ENCODE results near the gene ADRA1B.

DNA sequence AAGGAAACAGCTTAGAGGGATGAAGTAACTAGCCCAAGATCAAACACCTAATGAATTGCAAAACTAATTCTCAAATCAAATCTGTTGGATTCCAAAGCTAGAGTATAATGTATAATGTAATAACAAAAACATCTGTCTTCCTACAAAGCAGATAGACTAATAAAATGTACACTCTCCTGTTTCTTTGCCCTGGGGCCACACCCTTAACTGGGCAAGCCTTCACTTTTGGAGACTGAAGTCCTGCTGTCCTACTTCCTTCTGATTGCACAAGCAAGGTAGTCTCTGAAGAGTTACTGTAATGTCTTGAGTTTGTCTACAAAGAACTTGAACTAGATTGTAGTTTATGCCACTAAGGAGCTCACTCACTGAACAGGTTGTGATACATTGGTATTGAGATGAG is 95.2 kb downstream of the ADRA1B start:
- TF ChIP-seq, protein P1, sequence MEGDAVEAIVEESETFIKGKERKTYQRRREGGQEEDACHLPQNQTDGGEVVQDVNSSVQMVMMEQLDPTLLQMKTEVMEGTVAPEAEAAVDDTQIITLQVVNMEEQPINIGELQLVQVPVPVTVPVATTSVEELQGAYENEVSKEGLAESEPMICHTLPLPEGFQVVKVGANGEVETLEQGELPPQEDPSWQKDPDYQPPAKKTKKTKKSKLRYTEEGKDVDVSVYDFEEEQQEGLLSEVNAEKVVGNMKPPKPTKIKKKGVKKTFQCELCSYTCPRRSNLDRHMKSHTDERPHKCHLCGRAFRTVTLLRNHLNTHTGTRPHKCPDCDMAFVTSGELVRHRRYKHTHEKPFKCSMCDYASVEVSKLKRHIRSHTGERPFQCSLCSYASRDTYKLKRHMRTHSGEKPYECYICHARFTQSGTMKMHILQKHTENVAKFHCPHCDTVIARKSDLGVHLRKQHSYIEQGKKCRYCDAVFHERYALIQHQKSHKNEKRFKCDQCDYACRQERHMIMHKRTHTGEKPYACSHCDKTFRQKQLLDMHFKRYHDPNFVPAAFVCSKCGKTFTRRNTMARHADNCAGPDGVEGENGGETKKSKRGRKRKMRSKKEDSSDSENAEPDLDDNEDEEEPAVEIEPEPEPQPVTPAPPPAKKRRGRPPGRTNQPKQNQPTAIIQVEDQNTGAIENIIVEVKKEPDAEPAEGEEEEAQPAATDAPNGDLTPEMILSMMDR (conservative IDR thresholded peaks at IDR 0.05; ENCODE audit: low read depth, low read length) = no peak
- no peak for TF ChIP-seq EZH2 (IDR thresholded peaks at IDR 0.05; ENCODE audit: low read length, unreplicated experiment)
